T-cell (primary cell): Measurements from ENCODE around the gene ACTL6B. TPM values are rescaled to one million over a fixed set of nuclear protein-coding genes. Genes with fewer than 3 reads are reported as not detected.
"Not testable (repeated sequence)": the region's sequence is repeated elsewhere in the genome, so short reads cannot be mapped to it uniquely, and the experiment has no call there.

Experiments
- ATAC-seq, 4 experiments: fragments of 200-7000 bp in 3 of 4; fragments of 150-1000 bp in 1 of 4; cut with Tn5 transposase; replicated peaks in 1 of 4; 1 replicate in 3 of 4; 2 replicates in 1 of 4; pipeline ENCODE4 v1.10.0; 2021; ENCODE audit warnings: moderate library complexity in 3 of 4, mild to moderate bottlenecking in 2 of 4, moderate number of reproducible peaks in 1 of 4
- CTCF ChIA-PET, 2 donors: fragments of 300-600 bp; sonication (Branson Sonifier 250); formaldehyde crosslinking; loops; one replicate each; lab custom pipeline; 2022; ENCODE audit warnings: antibody characterized with exemption in 2 of 2; lab: Charles Lee
- POLR2A ChIA-PET, 2 donors: fragments of 300-600 bp; sonication (Branson Sonifier 250); formaldehyde crosslinking; loops; one replicate each; lab custom pipeline; 2022; ENCODE audit warnings: antibody characterized with exemption in 2 of 2; lab: Charles Lee
- DNase-seq, 35 experiments: peaks; one replicate each; pipeline versions ENCODE4 v3.0.0 to v3.0.0-alpha.2; 2013 to 2023
- H3K27ac ChIP-seq: one replicate; pipeline ENCODE4 v1.5.1; 2013; ENCODE audit warnings: low read length
- H3K27me3 ChIP-seq, 2 experiments: replicated peaks in 1 of 2; 1 replicate in 1 of 2; 2 replicates in 1 of 2; pipeline versions ENCODE4 v1.6.1 to v1.7.0; 2013; ENCODE audit warnings: low read length in 1 of 2, mixed read lengths in 1 of 2; ENCODE audit not compliant: control insufficient read depth in 2 of 2, insufficient read depth in 2 of 2; ENCODE audit errors: extremely low read depth in 1 of 2
- H3K36me3 ChIP-seq, 2 donors: 1 replicate in 1 of 2; 2 replicates in 1 of 2; pipeline versions ENCODE4 v1.6.1 to v1.7.0; 2013; ENCODE audit warnings: low read length in 1 of 2; ENCODE audit not compliant: control insufficient read depth in 2 of 2, insufficient read depth in 1 of 2; ENCODE audit errors: extremely low read depth in 1 of 2
- H3K4me1 ChIP-seq, 2 experiments: 1 replicate in 1 of 2; 2 replicates in 1 of 2; pipeline versions ENCODE4 v1.6.1 to v1.7.0; 2013; ENCODE audit warnings: low read length in 2 of 2, mixed read lengths in 1 of 2; ENCODE audit not compliant: insufficient read depth in 2 of 2, control insufficient read depth in 1 of 2; ENCODE audit errors: extremely low read depth in 1 of 2
- H3K4me3 ChIP-seq, 2 donors: 1 replicate in 1 of 2; 2 replicates in 1 of 2; pipeline versions ENCODE4 v1.5.1 to v1.7.0; 2013; ENCODE audit warnings: mild to moderate bottlenecking in 2 of 2, low read length in 1 of 2, moderate library complexity in 1 of 2; ENCODE audit not compliant: control insufficient read depth in 1 of 2; ENCODE audit errors: extremely low read depth in 1 of 2
- H3K9me3 ChIP-seq: 2 replicates; pipeline ENCODE4 v1.7.0; 2013
- H3K27ac Mint-ChIP-seq, 2 donors: one replicate each; pipeline ENCODE4 v1.8.0; 2020 to 2021; ENCODE audit warnings: mild to moderate bottlenecking in 2 of 2, mixed read lengths in 2 of 2
- H3K27me3 Mint-ChIP-seq, 2 donors: one replicate each; pipeline ENCODE4 v1.8.0; 2021 to 2022; ENCODE audit warnings: mixed read lengths in 2 of 2
- H3K36me3 Mint-ChIP-seq: one replicate; pipeline ENCODE4 v1.8.0; 2021; ENCODE audit warnings: mixed read lengths
- H3K4me1 Mint-ChIP-seq, 3 donors: one replicate each; pipeline ENCODE4 v1.8.0; 2020 to 2022; ENCODE audit warnings: mixed read lengths in 3 of 3, mild to moderate bottlenecking in 1 of 3
- H3K4me3 Mint-ChIP-seq, 3 donors: one replicate each; pipeline ENCODE4 v1.8.0; 2020 to 2022; ENCODE audit warnings: mild to moderate bottlenecking in 3 of 3, mixed read lengths in 3 of 3, moderate library complexity in 3 of 3
- H3K9me3 Mint-ChIP-seq, 3 donors: one replicate each; pipeline ENCODE4 v1.8.0; 2020 to 2022; ENCODE audit warnings: mixed read lengths in 3 of 3
- WGBS: methylation state at CpG from one replicate; pipeline ENCODE4 v1.1.5; 2013; ENCODE audit warnings: missing lambda C conversion rate; ENCODE audit not compliant: insufficient coverage; 5-methylcytosine and 5-hydroxymethylcytosine counted together
- total RNA-seq, 35 experiments: library from RNA in 6 of 35; stranded (reverse) in 6 of 35; fragments of 120-200 nt in 1 of 35; gene quantifications; one replicate each; pipeline versions ENCODE4 v1.2.1 to v1.2.4 and lab custom pipeline; 2013 to 2026

ACTL6B gene
- total RNA-seq (not detected), total RNA-seq (lab: John Stamatoyannopoulos, UW) (0 to 0.09 (median 0) reads per million in 29 experiments)
- total RNA-seq (2013) = not detected

GRCh38 chr7:100655908-100656674 is at the start of gene ACTL6B:
Gene ACTL6B (minus strand): TSS chr7:100656448. CDS start chr7:100656354, 94 bp downstream.
- Histone ChIP-seq H3K27me3 (peaks cover 8 to 81% of the 10 kb centered on the region in 2 experiments), H3K36me3 (no peaks in the 10 kb centered on the region), H3K9me3 (no peaks in the 10 kb centered on the region), H3K27ac (no peak within 1 kb of the TSS), H3K4me3 (no peak within 1 kb of the TSS), H3K4me1 (peaks cover 0 to 9% of the 10 kb centered on the region in 2 experiments)
- Mint-ChIP-seq H3K4me1 (peaks cover 0 to 2% (median 2%) of the 10 kb centered on the region in 3 donors), H3K36me3 (no peaks in the 10 kb centered on the region), H3K9me3 (no peaks in the 10 kb centered on the region), H3K27ac (no peak within 1 kb of the TSS), H3K4me3 (no peak within 1 kb of the TSS), H3K27me3 (peaks cover 37 to 53% of the 10 kb centered on the region in 2 donors)
- ATAC-seq (peak; percentile 49 to 79 (median 58)), DNase-seq (peak in 22 of 35 experiments; percentile 14 to 60 (median 48))
- ChIA-PET POLR2A (no interaction called here), CTCF (interaction anchor here in 1 of 2 donors (0.6 kb wide), 2 partner anchors 22 to 201 kb away, joined by 3 read pairs; no protein-coding TSS in a partner anchor)
- whole genome bisulfite sequencing = 18% methylated on average over 56 of the region's 63 CpGs

- H3K27me3 Mint-ChIP-seq = no peaks in the 10 kb centered on the region
These were observed 49.1 kb upstream of the ACTL6B start for GRCh38 chr7:100705320-100705752.

GRCh38 chr7:100701089-100701488 is 44.8 kb upstream of the ACTL6B start:
- peaks cover 2 to 11% of the 10 kb centered on the region in 2 experiments for H3K4me1 ChIP-seq
- H3K36me3 Mint-ChIP-seq, H3K27me3 ChIP-seq, H3K4me3 ChIP-seq, DNase-seq, ATAC-seq, H3K27ac ChIP-seq, H3K27ac Mint-ChIP-seq, H3K4me3 Mint-ChIP-seq, H3K9me3 Mint-ChIP-seq, H3K27me3 Mint-ChIP-seq, H3K4me1 Mint-ChIP-seq, POLR2A ChIA-PET, H3K36me3 ChIP-seq, H3K9me3 ChIP-seq: not testable (repeated sequence)
- 80% methylated on average over 2 of the region's 3 CpGs for WGBS
- CTCF ChIA-PET = interaction anchor here (0.5 to 0.9 kb wide), 4 partner anchors 10 to 151 kb away, joined by 3 to 6 read pairs (median 3); partner anchors contain the start of gene SLC12A9 (in 1 of the 2)

More at GRCh38 chr7:100705320-100705752, 49.1 kb upstream of the ACTL6B start:
- Mint-ChIP-seq H3K9me3 (no peaks in the 10 kb centered on the region), H3K36me3 (no peaks in the 10 kb centered on the region), H3K27ac (peak overlapping the region; percentile 66 to 94), H3K4me3 (peak overlapping the region; percentile 88 to 95 (median 92)), H3K4me1 (peaks cover 14 to 19% (median 19%) of the 10 kb centered on the region in 3 donors)
- H3K27ac ChIP-seq = peak overlapping the region; percentile 83
- H3K4me1 ChIP-seq = peaks cover 5 to 25% of the 10 kb centered on the region in 2 experiments
- H3K27me3 ChIP-seq = peaks cover 0 to 3% of the 10 kb centered on the region in 2 experiments
- DNase-seq = peak; percentile 32 to 82 (median 62)
- H3K4me3 ChIP-seq = peak overlapping the region; percentile 87 to 100
- H3K9me3 ChIP-seq = no peaks in the 10 kb centered on the region
- POLR2A ChIA-PET = interaction anchor here in 1 of 2 donors (0.7 to 1.5 kb wide), 3 partner anchors 93 to 199 kb away, joined by 3 to 4 read pairs (median 3); partner anchors contain the start of genes MOSPD3 and SLC12A9
- CTCF ChIA-PET = interaction anchor here (0.5 to 2.3 kb wide), 35 partner anchors 9 to 513 kb away, joined by 3 to 23 read pairs (median 4); partner anchors contain the start of genes SLC12A9 (in 2 of the 2), AGFG2 (in 1 of the 2), FBXO24 (in 1 of the 2) and GIGYF1 (in 1 of the 2)
- H3K36me3 ChIP-seq = peaks cover 0 to 8% of the 10 kb centered on the region in 2 donors
- under 1% methylated on average over 18 of the region's 25 CpGs for WGBS
- peak; percentile 59 to 69 (median 64) for ATAC-seq

- ATAC-seq = no peak
- peaks cover 0 to 12% of the 10 kb centered on the region in 2 experiments for H3K4me1 ChIP-seq
- H3K4me3 ChIP-seq = no peak overlapping the region
- 92% methylated on average over 4 of the region's 6 CpGs for WGBS
- ChIA-PET CTCF (interaction anchor here (0.5 to 0.7 kb wide), 3 partner anchors 37 to 491 kb away, joined by 3 to 11 read pairs (median 5); no protein-coding TSS in a partner anchor), POLR2A (no interaction called here)
- Mint-ChIP-seq H3K27ac (no peak overlapping the region), H3K4me3 (no peak overlapping the region), H3K9me3 (no peaks in the 10 kb centered on the region), H3K36me3 (no peaks in the 10 kb centered on the region), H3K27me3 (peaks cover 0 to 2% of the 10 kb centered on the region in 2 donors), H3K4me1 (peaks cover 3 to 8% (median 7%) of the 10 kb centered on the region in 3 donors)
- H3K27me3 ChIP-seq = peaks cover 0 to 7% of the 10 kb centered on the region in 2 experiments
- DNase-seq = no peak
- H3K9me3 ChIP-seq = no peaks in the 10 kb centered on the region
- no peaks in the 10 kb centered on the region for H3K36me3 ChIP-seq
- H3K27ac ChIP-seq = no peak overlapping the region
These were observed 42.8 kb upstream of the ACTL6B start for GRCh38 chr7:100699018-100699417.

GRCh38 chr7:100696123-100696521 is 39.9 kb upstream of the ACTL6B start:
- H3K4me3 ChIP-seq = no peak overlapping the region
- H3K9me3 ChIP-seq = no peaks in the 10 kb centered on the region
- ATAC-seq (no peak), DNase-seq (no peak)
- Mint-ChIP-seq H3K4me1 (peaks cover 23 to 30% (median 28%) of the 10 kb centered on the region in 3 donors), H3K9me3 (no peaks in the 10 kb centered on the region), H3K27ac (peak overlapping the region in 1 of 2 donors; percentile 66), H3K27me3 (peaks cover 0 to 2% of the 10 kb centered on the region in 2 donors), H3K4me3 (peak overlapping the region; percentile 47 to 78 (median 73)), H3K36me3 (no peaks in the 10 kb centered on the region)
- no CpG with 5 or more reads among the region's 6 CpGs for WGBS
- H3K27ac ChIP-seq = no peak overlapping the region
- no peaks in the 10 kb centered on the region for H3K36me3 ChIP-seq
- ChIA-PET POLR2A (no interaction called here), CTCF (interaction anchor here (0.5 to 2.4 kb wide), 4 partner anchors 9 to 156 kb away, joined by 3 to 11 read pairs (median 4); partner anchors contain the start of genes POP7 (in 1 of the 2) and SLC12A9 (in 1 of the 2))
- peaks cover 15 to 36% of the 10 kb centered on the region in 2 experiments for H3K4me1 ChIP-seq
- H3K27me3 ChIP-seq = peaks cover 0 to 7% of the 10 kb centered on the region in 2 experiments
